Measurements from ENCODE around the gene TMEM245.

Gene TMEM245

GRCh38 chr9:109163194-109163593, 43.4 kb upstream of the TMEM245 start:
- H3K79me2 ChIP-seq (ENCODE audit: insufficient read depth, low read length), result no peaks in the 10 kb centered on the region
- H3K9me3 ChIP-seq (ENCODE audit: low read length), result no peaks in the 10 kb centered on the region
- H3F3A ChIP-seq (ENCODE audit: insufficient read depth, low read length), result no peaks in the 10 kb centered on the region
- 0 out of 2 replicates have a peak, but pooled peaks cover 4% of the 10 kb centered on the region for H3K27me3 ChIP-seq (ENCODE audit: insufficient read depth, low read length)
- no peak overlapping the region for H3K9ac ChIP-seq (ENCODE audit: low read length)
- H3K4me3 ChIP-seq (ENCODE audit: low read depth, low read length, poor library complexity, severe bottlenecking), result no peak overlapping the region
- H2AFZ ChIP-seq (ENCODE audit: low read length), result no peak overlapping the region
- H3K4me1 ChIP-seq (ENCODE audit: insufficient read depth, low read length, severe bottlenecking), result no peaks in the 10 kb centered on the region
- H3K4me2 ChIP-seq (ENCODE audit: low read length), result no peak overlapping the region
- no peak overlapping the region for H3K27ac ChIP-seq (ENCODE audit: low read depth, low read length, poor library complexity, severe bottlenecking)
- H3K36me3 ChIP-seq (ENCODE audit: insufficient read depth, low read length), result no peaks in the 10 kb centered on the region
- no peak for TF ChIP-seq EZH2 (IDR thresholded peaks at IDR 0.05; ENCODE audit: borderline replicate concordance, low read length)
- no peak for TF ChIP-seq CTCF (IDR thresholded peaks at IDR 0.05; ENCODE audit: low read length)
- no peaks in the 10 kb centered on the region for H4K20me1 ChIP-seq (ENCODE audit: insufficient read depth, low read length)
- H3K9me2 ChIP-seq (ENCODE audit: low read depth, low read length), result no peaks in the 10 kb centered on the region

- no peak overlapping the region for H3K9ac ChIP-seq (ENCODE audit: low read length)
Observed at GRCh38 chr9:109162677-109163076, 42.9 kb upstream of the TMEM245 start.

GRCh38 chr9:109161471-109161870, 41.7 kb upstream of the TMEM245 start:
- H3F3A ChIP-seq (ENCODE audit: insufficient read depth, low read length), result no peaks in the 10 kb centered on the region
- H3K27ac ChIP-seq (ENCODE audit: low read depth, low read length, poor library complexity, severe bottlenecking), result no peak overlapping the region
- no peaks in the 10 kb centered on the region for H3K36me3 ChIP-seq (ENCODE audit: insufficient read depth, low read length)
- H3K4me3 ChIP-seq (ENCODE audit: low read depth, low read length, poor library complexity, severe bottlenecking), result no peak overlapping the region
- H2AFZ ChIP-seq (ENCODE audit: low read length), result no peak overlapping the region
- no peaks in the 10 kb centered on the region for H3K4me1 ChIP-seq (ENCODE audit: insufficient read depth, low read length, severe bottlenecking)
- H4K20me1 ChIP-seq (ENCODE audit: insufficient read depth, low read length), result no peaks in the 10 kb centered on the region
- no peak for TF ChIP-seq EZH2 (IDR thresholded peaks at IDR 0.05; ENCODE audit: borderline replicate concordance, low read length)
- TF ChIP-seq CTCF (IDR thresholded peaks at IDR 0.05; ENCODE audit: low read length), result no peak
- H3K9me3 ChIP-seq (ENCODE audit: low read length), result no peaks in the 10 kb centered on the region
- H3K79me2 ChIP-seq (ENCODE audit: insufficient read depth, low read length), result no peaks in the 10 kb centered on the region
- H3K4me2 ChIP-seq (ENCODE audit: low read length), result no peak overlapping the region
- H3K9ac ChIP-seq (ENCODE audit: low read length), result no peak overlapping the region
- no peaks in the 10 kb centered on the region for H3K9me2 ChIP-seq (ENCODE audit: low read depth, low read length)
- 0 out of 2 replicates have a peak, but pooled peaks cover 4% of the 10 kb centered on the region for H3K27me3 ChIP-seq (ENCODE audit: insufficient read depth, low read length)

More at GRCh38 chr9:109162677-109163076, 42.9 kb upstream of the TMEM245 start:
- no peak overlapping the region for H3K27ac ChIP-seq (ENCODE audit: low read depth, low read length, poor library complexity, severe bottlenecking)
- H3K36me3 ChIP-seq (ENCODE audit: insufficient read depth, low read length), result no peaks in the 10 kb centered on the region
- H3K79me2 ChIP-seq (ENCODE audit: insufficient read depth, low read length), result no peaks in the 10 kb centered on the region
- 0 out of 2 replicates have a peak, but pooled peaks cover 4% of the 10 kb centered on the region for H3K27me3 ChIP-seq (ENCODE audit: insufficient read depth, low read length)
- H3K9me2 ChIP-seq (ENCODE audit: low read depth, low read length), result no peaks in the 10 kb centered on the region
- TF ChIP-seq CTCF (IDR thresholded peaks at IDR 0.05; ENCODE audit: low read length) (no peak), EZH2 (IDR thresholded peaks at IDR 0.05; ENCODE audit: borderline replicate concordance, low read length) (no peak)
- H3K4me2 ChIP-seq (ENCODE audit: low read length), result no peak overlapping the region
- no peak overlapping the region for H3K4me3 ChIP-seq (ENCODE audit: low read depth, low read length, poor library complexity, severe bottlenecking)
- no peaks in the 10 kb centered on the region for H4K20me1 ChIP-seq (ENCODE audit: insufficient read depth, low read length)
- no peaks in the 10 kb centered on the region for H3F3A ChIP-seq (ENCODE audit: insufficient read depth, low read length)
- no peak overlapping the region for H2AFZ ChIP-seq (ENCODE audit: low read length)
- H3K9me3 ChIP-seq (ENCODE audit: low read length), result no peaks in the 10 kb centered on the region
- H3K4me1 ChIP-seq (ENCODE audit: insufficient read depth, low read length, severe bottlenecking), result no peaks in the 10 kb centered on the region

All from OCI-LY1 (cell line).